Osteocyte (in vitro differentiated cells): ENCODE measurements around the gene UBTD1. TPM values are rescaled to one million over a fixed set of nuclear protein-coding genes. Genes with fewer than 3 reads are reported as not detected.
A peak's percentile ranks its signal among the peaks of the same experiment; 100 is the strongest.

ENCODE experiments used
- DNase-seq: peaks from one replicate; pipeline ENCODE4 v3.0.0; 2021; ENCODE audit warnings: mixed read lengths; ENCODE audit not compliant: unreplicated experiment; ENCODE audit errors: extremely low spot score
- H3K27ac Mint-ChIP-seq: one replicate; pipeline ENCODE4 v1.8.0; 2021; ENCODE audit warnings: mild to moderate bottlenecking, mixed read lengths; ENCODE audit not compliant: unreplicated experiment
- H3K27me3 Mint-ChIP-seq: one replicate; pipeline ENCODE4 v1.8.0; 2021; ENCODE audit warnings: mixed read lengths; ENCODE audit not compliant: unreplicated experiment
- H3K36me3 Mint-ChIP-seq: one replicate; pipeline ENCODE4 v1.8.0; 2021; ENCODE audit warnings: mixed read lengths; ENCODE audit not compliant: unreplicated experiment
- H3K4me1 Mint-ChIP-seq: one replicate; pipeline ENCODE4 v1.8.0; 2021; ENCODE audit warnings: mixed read lengths; ENCODE audit not compliant: unreplicated experiment
- H3K4me3 Mint-ChIP-seq: one replicate; pipeline ENCODE4 v1.8.0; 2021; ENCODE audit warnings: mild to moderate bottlenecking, moderate library complexity, mixed read lengths; ENCODE audit not compliant: unreplicated experiment
- H3K9me3 Mint-ChIP-seq: one replicate; pipeline ENCODE4 v1.8.0; 2021; ENCODE audit warnings: mixed read lengths; ENCODE audit not compliant: unreplicated experiment
- CTCF ChIP-seq: fragments of 200-600 bp; sonication (generic); IDR thresholded peaks from 2 replicates; pipeline ENCODE4 v1.5.0; 2021; ENCODE audit warnings: antibody characterized with exemption, mild to moderate bottlenecking, moderate library complexity
- total RNA-seq: library from RNA; stranded (reverse); gene quantifications from 2 replicates; pipeline ENCODE4 v1.2.1, GENCODE V29; 2021

Gene UBTD1
- total RNA-seq, 1 donor from 2014 or later = 25.6 TPM

GRCh38 chr10:97571622-97572021 is 72.9 kb downstream of the UBTD1 start:
- no peak overlapping the region for H3K4me3 Mint-ChIP-seq
- no peak for TF ChIP-seq CTCF
- H3K36me3 Mint-ChIP-seq = peaks cover 4% of the 10 kb centered on the region
- peaks cover 56% of the 10 kb centered on the region for H3K4me1 Mint-ChIP-seq
- DNase-seq = no peak
- no peaks in the 10 kb centered on the region for H3K9me3 Mint-ChIP-seq
- H3K27me3 Mint-ChIP-seq = no peaks in the 10 kb centered on the region
- H3K27ac Mint-ChIP-seq = peak overlapping the region; percentile 40

GRCh38 chr10:97572214-97572989 is 73.7 kb downstream of the UBTD1 start, which contains the start of gene ANKRD2:
Gene ANKRD2, plus strand, starts transcription at chr10:97572779. Its CDS starts 10 bp downstream, at chr10:97572789.
- TF ChIP-seq CTCF = peak; percentile 90
- Mint-ChIP-seq H3K27ac (peak within 1 kb of the TSS; percentile 81), H3K27me3 (no peaks in the 10 kb centered on the region), H3K4me1 (peaks cover 54% of the 10 kb centered on the region), H3K9me3 (no peaks in the 10 kb centered on the region), H3K4me3 (no peak within 1 kb of the TSS), H3K36me3 (peaks cover 4% of the 10 kb centered on the region)
- DNase-seq = peak; percentile 89

- Mint-ChIP-seq H3K4me1 (peaks cover 54% of the 10 kb centered on the region), H3K27ac (peak overlapping the region; percentile 81), H3K4me3 (no peak overlapping the region), H3K36me3 (peaks cover 4% of the 10 kb centered on the region), H3K27me3 (no peaks in the 10 kb centered on the region), H3K9me3 (no peaks in the 10 kb centered on the region)
- no peak for DNase-seq
- no peak for TF ChIP-seq CTCF
Observed at GRCh38 chr10:97573021-97573420, 74.3 kb downstream of the UBTD1 start.

GRCh38 chr10:97573672-97574071 is 74.9 kb downstream of the UBTD1 start:
- Mint-ChIP-seq H3K27ac (no peak overlapping the region), H3K9me3 (no peaks in the 10 kb centered on the region), H3K4me3 (no peak overlapping the region)

More at GRCh38 chr10:97573672-97574071, 74.9 kb downstream of the UBTD1 start:
- no peak for TF ChIP-seq CTCF
- no peak for DNase-seq
- Mint-ChIP-seq H3K36me3 (peaks cover 4% of the 10 kb centered on the region), H3K4me1 (peaks cover 54% of the 10 kb centered on the region), H3K27me3 (no peaks in the 10 kb centered on the region)
